HCT116 (cell line): ENCODE results near the gene REN.

Experiments used
- CEBPB ChIP-seq: IDR thresholded peaks from 2 replicates; pipeline ENCODE4 v1.6.1; 2012; ENCODE audit warnings: low read depth
- CTCF ChIP-seq, 3 experiments: fragments of 200-600 bp in 1 of 3; sonication (generic) in 1 of 3; IDR thresholded peaks in 2 of 3; conservative IDR thresholded peaks in 1 of 3; 2 replicates each; pipeline ENCODE4 v1.5.1; 2012 to 2017; ENCODE audit warnings: low read depth in 2 of 3, low read length in 2 of 3, antibody characterized with exemption in 1 of 3, borderline replicate concordance in 1 of 3, control low read depth in 1 of 3, mild to moderate bottlenecking in 1 of 3, mixed read lengths in 1 of 3, mixed run types in 1 of 3, moderate library complexity in 1 of 3; ENCODE audit not compliant: insufficient read depth in 1 of 3
- EZH2phosphoT487 ChIP-seq: fragments of 200-600 bp; IDR thresholded peaks from 2 replicates; pipeline ENCODE4 v1.6.1; 2018; ENCODE audit warnings: antibody characterized with exemption, borderline replicate concordance
- FOSL1 ChIP-seq: IDR thresholded peaks from 2 replicates; pipeline ENCODE4 v1.6.1; 2012; ENCODE audit warnings: low read depth
- MAX ChIP-seq: IDR thresholded peaks from 2 replicates; pipeline ENCODE4 v1.6.1; 2012
- POLR2A ChIP-seq: IDR thresholded peaks from 2 replicates; pipeline ENCODE4 v1.7.0; 2011; ENCODE audit warnings: borderline replicate concordance; ENCODE audit not compliant: insufficient read depth, insufficient read length; ENCODE audit errors: extremely low read depth
- POLR2AphosphoS5 ChIP-seq: IDR thresholded peaks from 2 replicates; pipeline ENCODE4 v1.6.1; 2011; ENCODE audit warnings: mild to moderate bottlenecking, low read depth, low read length, moderate library complexity
- RAD21 ChIP-seq: IDR thresholded peaks from 2 replicates; pipeline ENCODE4 v1.6.1; 2012; ENCODE audit warnings: low read depth, mild to moderate bottlenecking
- SIN3A ChIP-seq: IDR thresholded peaks from 2 replicates; pipeline ENCODE4 v1.6.1; 2012; ENCODE audit warnings: low read depth
- ZBTB33 ChIP-seq: IDR thresholded peaks from 2 replicates; pipeline ENCODE4 v1.6.1; 2011; ENCODE audit warnings: mild to moderate bottlenecking, low read length, moderate library complexity; ENCODE audit not compliant: insufficient replicate concordance; ENCODE audit errors: extremely low read depth
- TF ChIP-seq, protein P1 (sequence below): IDR thresholded peaks from 2 replicates; pipeline ENCODE4 v1.6.1; 2012
- TF ChIP-seq, protein P2 (sequence below): IDR thresholded peaks from 2 replicates; pipeline ENCODE4 v1.6.1; 2012; ENCODE audit warnings: low read depth

DNA sequence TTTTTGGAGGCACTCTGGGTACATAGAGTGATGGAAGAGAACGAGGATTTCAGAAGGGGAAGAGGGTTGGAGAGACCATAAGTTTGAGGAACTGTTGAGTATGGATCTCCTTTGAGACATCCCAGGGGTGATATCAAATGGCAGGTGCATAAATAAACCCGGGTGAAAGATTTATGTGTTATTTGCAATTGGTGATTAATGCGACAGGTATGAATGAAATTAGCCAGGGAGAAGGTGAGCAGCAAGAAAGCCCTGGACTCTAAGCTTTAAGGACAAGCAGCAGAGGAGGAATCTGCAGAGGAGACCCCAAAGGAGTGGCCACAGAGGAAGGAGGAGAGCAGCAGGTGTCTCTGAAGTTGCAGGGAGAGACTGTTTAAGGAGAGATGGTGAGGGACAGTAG lies 8.8 kb upstream of the REN start:
- TF ChIP-seq CEBPB (no peak), EZH2phosphoT487 (no peak), CTCF (IDR thresholded peaks at IDR 0.05 in 2 of 3, conservative IDR thresholded peaks at IDR 0.05 in 1 of 3; ENCODE audit: borderline replicate concordance in 1 of 3, insufficient read depth in 1 of 3, low read depth in 2 of 3, low read length in 2 of 3) (no peak), POLR2A (no peak), RAD21 (no peak), MAX (no peak), FOSL1 (peak; percentile 33; the same call in 1 of the 2 replicates), POLR2AphosphoS5 (no peak), ZBTB33 (no peak), SIN3A (no peak)
- TF ChIP-seq, protein P1, sequence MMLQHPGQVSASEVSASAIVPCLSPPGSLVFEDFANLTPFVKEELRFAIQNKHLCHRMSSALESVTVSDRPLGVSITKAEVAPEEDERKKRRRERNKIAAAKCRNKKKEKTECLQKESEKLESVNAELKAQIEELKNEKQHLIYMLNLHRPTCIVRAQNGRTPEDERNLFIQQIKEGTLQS: no peak
- TF ChIP-seq, protein P2, sequence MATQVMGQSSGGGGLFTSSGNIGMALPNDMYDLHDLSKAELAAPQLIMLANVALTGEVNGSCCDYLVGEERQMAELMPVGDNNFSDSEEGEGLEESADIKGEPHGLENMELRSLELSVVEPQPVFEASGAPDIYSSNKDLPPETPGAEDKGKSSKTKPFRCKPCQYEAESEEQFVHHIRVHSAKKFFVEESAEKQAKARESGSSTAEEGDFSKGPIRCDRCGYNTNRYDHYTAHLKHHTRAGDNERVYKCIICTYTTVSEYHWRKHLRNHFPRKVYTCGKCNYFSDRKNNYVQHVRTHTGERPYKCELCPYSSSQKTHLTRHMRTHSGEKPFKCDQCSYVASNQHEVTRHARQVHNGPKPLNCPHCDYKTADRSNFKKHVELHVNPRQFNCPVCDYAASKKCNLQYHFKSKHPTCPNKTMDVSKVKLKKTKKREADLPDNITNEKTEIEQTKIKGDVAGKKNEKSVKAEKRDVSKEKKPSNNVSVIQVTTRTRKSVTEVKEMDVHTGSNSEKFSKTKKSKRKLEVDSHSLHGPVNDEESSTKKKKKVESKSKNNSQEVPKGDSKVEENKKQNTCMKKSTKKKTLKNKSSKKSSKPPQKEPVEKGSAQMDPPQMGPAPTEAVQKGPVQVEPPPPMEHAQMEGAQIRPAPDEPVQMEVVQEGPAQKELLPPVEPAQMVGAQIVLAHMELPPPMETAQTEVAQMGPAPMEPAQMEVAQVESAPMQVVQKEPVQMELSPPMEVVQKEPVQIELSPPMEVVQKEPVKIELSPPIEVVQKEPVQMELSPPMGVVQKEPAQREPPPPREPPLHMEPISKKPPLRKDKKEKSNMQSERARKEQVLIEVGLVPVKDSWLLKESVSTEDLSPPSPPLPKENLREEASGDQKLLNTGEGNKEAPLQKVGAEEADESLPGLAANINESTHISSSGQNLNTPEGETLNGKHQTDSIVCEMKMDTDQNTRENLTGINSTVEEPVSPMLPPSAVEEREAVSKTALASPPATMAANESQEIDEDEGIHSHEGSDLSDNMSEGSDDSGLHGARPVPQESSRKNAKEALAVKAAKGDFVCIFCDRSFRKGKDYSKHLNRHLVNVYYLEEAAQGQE: no peak
